ENCODE data around the gene CDKAL1. TPM values are rescaled to one million over a fixed set of nuclear protein-coding genes. Genes with fewer than 3 reads are reported as not detected.

CDKAL1 gene
- total and polyA plus RNA-seq, 4 donors, result 2.0 to 12.9 (median 6.7) TPM

GRCh38 chr6:20498041-20498385 is 36.2 kb upstream of the CDKAL1 start:
- no peak for DNase-seq (ENCODE audit: low spot score)
- H3K4me3 ChIP-seq (ENCODE audit: low read depth in 1 of 3, low read length in 3 of 3), result no peak overlapping the region
- no peak overlapping the region for H3K27ac ChIP-seq (ENCODE audit: low read depth in 1 of 2, low read length in 2 of 2)
- no peak overlapping the region for H3K9ac ChIP-seq (ENCODE audit: low read depth in 1 of 2, low read length in 2 of 2)
- no peaks in the 10 kb centered on the region for H3K36me3 ChIP-seq (ENCODE audit: control insufficient read depth in 4 of 4, insufficient read depth in 3 of 4, low read depth in 1 of 4, low read length in 3 of 4)
- 83% methylated on average over 2 of the region's 2 CpGs for WGBS
- H3K4me1 ChIP-seq (ENCODE audit: control insufficient read depth in 4 of 4, insufficient read depth in 4 of 4, low read length in 3 of 4), result no peaks in the 10 kb centered on the region
- TF ChIP-seq HNF4G (IDR thresholded peaks at IDR 0.05), result no peak
- no peak for TF ChIP-seq TAF1 (conservative IDR thresholded peaks at IDR 0.05)
- no peaks in the 10 kb centered on the region for H3K27me3 ChIP-seq (ENCODE audit: control insufficient read depth in 4 of 4, insufficient read depth in 4 of 4, low read length in 3 of 4)
- no peaks in the 10 kb centered on the region for H3K9me3 ChIP-seq (ENCODE audit: control insufficient read depth in 4 of 4, low read length in 3 of 4)

GRCh38 chr6:20509212-20509611 is 25.0 kb upstream of the CDKAL1 start:
- Histone ChIP-seq H3K9me3 (ENCODE audit: control insufficient read depth in 4 of 4, low read length in 3 of 4) (no peaks in the 10 kb centered on the region), H3K27me3 (ENCODE audit: control insufficient read depth in 4 of 4, insufficient read depth in 4 of 4, low read length in 3 of 4) (no peaks in the 10 kb centered on the region), H3K36me3 (ENCODE audit: control insufficient read depth in 4 of 4, insufficient read depth in 3 of 4, low read depth in 1 of 4, low read length in 3 of 4) (no peaks in the 10 kb centered on the region), H3K4me3 (ENCODE audit: low read depth in 1 of 3, low read length in 3 of 3) (no peak overlapping the region), H3K9ac (ENCODE audit: low read depth in 1 of 2, low read length in 2 of 2) (no peak overlapping the region), H3K4me1 (ENCODE audit: control insufficient read depth in 4 of 4, insufficient read depth in 4 of 4, low read length in 3 of 4) (no peaks in the 10 kb centered on the region), H3K27ac (ENCODE audit: low read depth in 1 of 2, low read length in 2 of 2) (no peak overlapping the region)
- 81% methylated on average over 2 of the region's 2 CpGs for WGBS
- no peak for DNase-seq (ENCODE audit: low spot score)
- no peak for TF ChIP-seq JUND (IDR thresholded peaks at IDR 0.05)
- TF ChIP-seq ATF3 (IDR thresholded peaks at IDR 0.05), result no peak
- TF ChIP-seq NR2F2 (IDR thresholded peaks at IDR 0.05), result no peak
- TF ChIP-seq REST (IDR thresholded peaks at IDR 0.05), result no peak
- no peak for TF ChIP-seq TAF1 (conservative IDR thresholded peaks at IDR 0.05)
- no peak for TF ChIP-seq RXRA (IDR thresholded peaks at IDR 0.05)
- no peak for TF ChIP-seq CTCF (IDR thresholded peaks at IDR 0.05; ENCODE audit: low read depth, low read length, missing input control)
- no peak for TF ChIP-seq MAX (IDR thresholded peaks at IDR 0.05)
- TF ChIP-seq SP1 (IDR thresholded peaks at IDR 0.05), result no peak
- no peak for TF ChIP-seq RAD21 (IDR thresholded peaks at IDR 0.05)
- no peak for TF ChIP-seq YY1 (IDR thresholded peaks at IDR 0.05)
- no peak for TF ChIP-seq FOXA1 (IDR thresholded peaks at IDR 0.05)
- no peak for TF ChIP-seq HNF4G (IDR thresholded peaks at IDR 0.05)
- TF ChIP-seq FOXA2 (IDR thresholded peaks at IDR 0.05), result no peak

GRCh38 chr6:20511852-20512251 is 22.4 kb upstream of the CDKAL1 start:
- WGBS, result 87% methylated on average over 2 of the region's 2 CpGs
- Histone ChIP-seq H3K9ac (ENCODE audit: low read depth in 1 of 2, low read length in 2 of 2) (no peak overlapping the region), H3K9me3 (ENCODE audit: control insufficient read depth in 4 of 4, low read length in 3 of 4) (no peaks in the 10 kb centered on the region), H3K27me3 (ENCODE audit: control insufficient read depth in 4 of 4, insufficient read depth in 4 of 4, low read length in 3 of 4) (no peaks in the 10 kb centered on the region), H3K27ac (ENCODE audit: low read depth in 1 of 2, low read length in 2 of 2) (no peak overlapping the region), H3K36me3 (ENCODE audit: control insufficient read depth in 4 of 4, insufficient read depth in 3 of 4, low read depth in 1 of 4, low read length in 3 of 4) (no peaks in the 10 kb centered on the region), H3K4me1 (ENCODE audit: control insufficient read depth in 4 of 4, insufficient read depth in 4 of 4, low read length in 3 of 4) (no peaks in the 10 kb centered on the region), H3K4me3 (ENCODE audit: low read depth in 1 of 3, low read length in 3 of 3) (no peak overlapping the region)
- DNase-seq (ENCODE audit: low spot score), result no peak
- TF ChIP-seq RAD21 (IDR thresholded peaks at IDR 0.05) (no peak), SP1 (IDR thresholded peaks at IDR 0.05) (no peak), NR2F2 (IDR thresholded peaks at IDR 0.05) (no peak), ATF3 (IDR thresholded peaks at IDR 0.05) (no peak), CTCF (IDR thresholded peaks at IDR 0.05; ENCODE audit: low read depth, low read length, missing input control) (no peak), REST (IDR thresholded peaks at IDR 0.05) (no peak), RXRA (IDR thresholded peaks at IDR 0.05) (no peak)

Measured in liver (tissue), 9 donors.